SJCRH30 (cell line): ENCODE data around the gene HSPA5. TPM values are rescaled to one million over a fixed set of nuclear protein-coding genes. Genes with fewer than 3 reads are reported as not detected.

Experiments used
- DNase-seq, 2 experiments: peaks; one replicate each; pipeline ENCODE4 v3.0.0-alpha.2; 2015 to 2020
- H3K27ac ChIP-seq: fragments of 250-450 bp; sonication (Bioruptor Pico); 2 replicates; pipeline ENCODE4 v1.5.1; 2020; ENCODE audit warnings: mild to moderate bottlenecking, moderate library complexity
- H3K27me3 ChIP-seq: fragments of 250-450 bp; sonication (Bioruptor Pico); 2 replicates; pipeline ENCODE4 v1.5.1; 2020; ENCODE audit warnings: mild to moderate bottlenecking, moderate library complexity
- H3K36me3 ChIP-seq: fragments of 250-450 bp; sonication (Bioruptor Pico); 2 replicates; pipeline ENCODE4 v1.5.1; 2020; ENCODE audit warnings: mild to moderate bottlenecking, moderate library complexity
- H3K4me1 ChIP-seq: fragments of 250-450 bp; sonication (Bioruptor Pico); 2 replicates; pipeline ENCODE4 v1.5.1; 2020; ENCODE audit warnings: mild to moderate bottlenecking, moderate library complexity
- H3K4me3 ChIP-seq: fragments of 250-450 bp; sonication (Bioruptor Pico); 2 replicates; pipeline ENCODE4 v1.5.1; 2020; ENCODE audit warnings: mild to moderate bottlenecking, moderate library complexity
- H3K9me3 ChIP-seq: fragments of 250-450 bp; sonication (Bioruptor Pico); replicated peaks from 2 replicates; pipeline ENCODE4 v1.5.1; 2020; ENCODE audit warnings: mild to moderate bottlenecking, moderate library complexity
- total RNA-seq: library from RNA; depleted of rRNA; stranded (reverse); fragments of >200 nt; shearing (Covaris generic); gene quantifications from 2 replicates; pipeline ENCODE4 v1.2.3, GENCODE V29; 2014; rRNA removed

The HSPA5 gene
- total RNA-seq, 1 experiment from 2014 or later, result 136 TPM

GRCh38 chr9:125189361-125190289 is 51.5 kb downstream of the HSPA5 start, which contains the start of gene PPP6C:
Gene PPP6C (minus strand): TSS chr9:125189803. CDS start chr9:125189718, 85 bp downstream.
- Histone ChIP-seq H3K27ac (peak within 1 kb of the TSS; percentile 79), H3K9me3 (no peaks in the 10 kb centered on the region), H3K4me3 (peak within 1 kb of the TSS; percentile 99), H3K4me1 (0 out of 2 replicates have a peak, but pooled peaks cover 2% of the 10 kb centered on the region), H3K27me3 (no peaks in the 10 kb centered on the region), H3K36me3 (peaks cover 3% of the 10 kb centered on the region; the same call in 1 of the 2 replicates)
- peak; percentile 98 for DNase-seq

GRCh38 chr9:125189011-125189360 is 52.2 kb downstream of the HSPA5 start:
- H3K4me1 ChIP-seq, result 0 out of 2 replicates have a peak, but pooled peaks cover 2% of the 10 kb centered on the region
- H3K36me3 ChIP-seq, result peaks cover 4% of the 10 kb centered on the region; the same call in 1 of the 2 replicates
- H3K27ac ChIP-seq, result peak overlapping the region; percentile 79
- H3K9me3 ChIP-seq, result no peaks in the 10 kb centered on the region
- H3K27me3 ChIP-seq, result no peaks in the 10 kb centered on the region
- DNase-seq, result peak; percentile 40 to 48
- H3K4me3 ChIP-seq, result peak overlapping the region; percentile 99

Other genes starting within 250 kb of the HSPA5 start
- gene SCAI, start 97.8 kb downstream of the HSPA5 start, total RNA-seq, result 13.5 and 14.2 TPM in 2 replicates
- 55.0 and 56.8 TPM in 2 replicates for gene PPP6C, start 51.5 kb downstream of the HSPA5 start, total RNA-seq
- 27.0 and 29.9 TPM in 2 replicates for gene RABEPK, start 40.8 kb downstream of the HSPA5 start, total RNA-seq
- 66.0 and 70.8 TPM in 2 replicates for gene GAPVD1, start 20.5 kb upstream of the HSPA5 start, total RNA-seq